COR-L47 (cell line): ENCODE measurements around the gene SHKBP1.
"Not testable (repeated sequence)": the region's sequence is repeated elsewhere in the genome, so short reads cannot be mapped to it uniquely, and the experiment has no call there.

Experiments used
- DNase-seq: peaks from one replicate; lab custom pipeline; 2025; lab: John Stamatoyannopoulos, UW

Gene SHKBP1

DNA sequence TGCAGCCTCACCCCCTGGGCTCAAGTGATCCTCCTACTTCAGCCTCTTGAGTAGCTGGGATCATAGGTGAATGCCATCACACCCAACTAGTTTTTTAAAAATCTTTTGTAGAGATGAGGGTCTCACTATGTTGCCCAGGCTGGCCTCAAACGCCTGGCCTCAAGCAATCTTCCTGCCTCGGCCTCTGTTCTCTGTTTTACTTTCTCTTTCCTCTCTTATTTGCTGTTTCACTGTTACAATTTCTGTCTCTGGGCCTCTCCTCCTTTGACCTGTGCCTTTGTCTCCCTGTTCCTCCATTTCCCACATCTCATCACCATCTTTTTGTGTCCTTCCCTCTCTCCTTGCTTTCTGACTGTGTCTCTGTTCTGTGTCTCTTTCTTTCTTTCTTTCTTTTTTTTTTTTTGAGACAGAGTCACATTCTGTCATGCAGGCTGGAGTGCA lies 9.3 kb downstream of the SHKBP1 start:
- DNase-seq: no peak

DNA sequence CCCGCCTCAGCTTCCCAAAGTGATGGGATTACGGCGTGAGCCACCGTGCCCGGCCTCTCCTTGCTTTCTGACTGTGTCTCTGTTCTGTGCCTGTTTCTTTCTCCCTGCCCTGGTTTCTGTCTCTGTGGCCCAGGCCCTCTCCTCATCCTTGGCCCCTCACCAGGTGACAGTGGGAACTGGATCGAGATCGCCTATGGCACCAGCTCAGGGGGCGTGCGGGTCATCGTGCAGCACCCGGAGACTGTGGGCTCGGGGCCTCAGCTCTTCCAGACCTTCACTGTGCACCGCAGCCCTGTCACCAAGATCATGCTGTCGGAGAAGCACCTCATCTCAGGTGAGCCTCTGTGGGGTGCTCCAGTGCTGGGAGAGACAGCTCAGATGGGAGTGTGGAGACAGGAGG lies 9.9 kb downstream of the SHKBP1 start:
- DNase-seq: no peak

DNA sequence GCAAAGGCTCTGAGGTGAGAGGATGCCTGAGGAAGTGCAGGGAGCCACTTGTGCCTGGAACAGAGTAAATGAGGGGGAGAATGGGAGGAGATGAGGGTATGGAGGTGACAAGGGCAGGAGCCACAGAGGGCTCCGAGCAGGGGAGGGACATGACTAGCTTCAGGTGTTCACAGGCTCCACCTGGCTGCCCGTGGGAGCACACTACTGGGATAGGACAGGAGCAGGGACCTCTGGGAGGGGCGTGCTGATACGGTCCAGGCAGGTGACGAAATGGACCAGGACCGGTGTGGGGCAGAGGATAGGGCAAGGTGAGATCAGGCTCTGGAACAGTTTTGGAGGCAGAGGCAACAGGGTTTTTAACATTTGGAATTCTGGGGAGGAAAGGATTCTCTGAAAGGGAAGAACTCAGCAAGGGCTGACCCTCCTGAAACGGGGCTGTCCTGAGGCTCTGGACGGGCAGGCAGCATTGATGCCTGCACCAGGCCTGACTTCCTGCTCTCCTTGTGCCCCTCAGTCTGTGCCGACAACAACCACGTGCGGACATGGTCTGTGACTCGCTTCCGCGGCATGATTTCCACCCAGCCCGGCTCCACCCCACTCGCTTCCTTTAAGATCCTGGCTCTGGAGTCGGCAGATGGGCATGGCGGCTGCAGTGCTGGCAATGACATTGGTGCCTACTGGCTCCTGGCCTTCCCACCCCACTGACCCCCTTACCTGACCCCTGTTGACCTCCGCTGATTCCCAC lies 11.6 kb downstream of the SHKBP1 start:
- DNase-seq: no peak

DNA sequence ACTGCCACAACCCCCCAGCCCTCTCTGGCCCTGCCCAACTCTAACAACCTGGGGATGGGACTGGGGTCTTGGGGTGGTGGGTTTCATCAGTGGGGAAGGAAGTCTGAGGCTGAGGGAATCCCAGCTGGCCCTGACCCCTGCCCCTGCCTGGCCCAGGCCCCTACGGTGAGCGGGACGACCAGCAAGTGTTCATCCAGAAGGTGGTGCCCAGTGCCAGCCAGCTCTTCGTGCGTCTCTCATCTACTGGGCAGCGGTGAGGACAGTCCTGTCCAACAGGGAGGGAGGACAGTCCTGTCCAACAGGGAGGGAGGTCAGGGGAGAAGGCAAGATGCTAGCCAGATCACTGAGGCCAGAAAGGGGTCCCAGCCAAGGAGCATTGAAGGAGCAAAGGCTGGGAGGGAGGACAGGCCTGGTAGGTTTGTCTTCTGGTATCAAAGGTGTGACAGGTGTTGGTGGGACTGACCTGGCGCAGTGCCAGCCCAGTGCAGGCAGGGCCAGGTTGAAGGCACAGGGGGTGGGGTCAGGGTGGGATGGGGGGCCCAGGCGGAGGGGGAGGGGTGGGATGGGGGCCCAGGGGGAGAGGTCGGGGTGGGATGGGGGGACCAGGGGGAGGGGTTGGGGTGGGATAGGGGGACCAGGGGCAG lies 12.4 kb downstream of the SHKBP1 start:
- no peak for DNase-seq

DNA sequence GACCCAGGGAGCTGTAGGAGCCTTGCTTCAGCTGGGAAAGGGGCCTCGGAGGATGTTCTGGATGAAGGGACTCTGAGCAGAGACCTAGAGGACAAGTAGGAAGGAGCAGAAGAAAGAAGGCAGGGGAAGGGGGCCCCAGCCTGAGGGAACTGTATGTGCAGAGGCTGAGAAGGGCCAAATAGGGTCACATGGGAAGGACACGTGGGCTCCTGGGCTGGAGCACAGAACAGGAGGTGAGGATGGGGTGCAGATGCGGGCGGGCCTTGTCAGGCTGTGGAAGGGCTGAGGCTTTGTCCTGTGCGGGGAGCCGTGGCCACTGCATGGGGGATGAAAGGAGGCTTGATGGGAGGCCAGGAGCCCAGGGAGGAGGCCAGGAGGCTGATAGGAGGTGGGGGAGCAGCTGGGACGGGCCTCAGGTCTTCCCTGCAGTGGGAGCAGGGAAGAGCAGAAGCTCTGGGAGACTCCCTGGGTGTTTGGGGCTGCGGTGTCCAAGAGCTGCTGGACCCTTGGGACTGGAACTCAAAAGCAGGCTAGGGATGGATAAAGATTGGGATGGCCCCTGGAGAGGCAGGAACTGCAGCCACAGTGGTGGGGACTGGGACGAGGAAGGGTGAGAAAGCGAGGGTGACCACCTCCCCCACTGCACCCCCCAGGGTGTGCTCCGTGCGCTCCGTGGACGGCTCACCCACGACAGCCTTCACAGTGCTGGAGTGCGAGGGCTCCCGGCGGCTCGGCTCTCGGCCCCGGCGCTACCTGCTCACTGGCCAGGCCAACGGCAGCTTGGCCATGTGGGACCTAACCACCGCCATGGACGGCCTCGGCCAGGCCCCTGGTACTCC lies 13.1 kb downstream of the SHKBP1 start:
- DNase-seq: no peak

DNA sequence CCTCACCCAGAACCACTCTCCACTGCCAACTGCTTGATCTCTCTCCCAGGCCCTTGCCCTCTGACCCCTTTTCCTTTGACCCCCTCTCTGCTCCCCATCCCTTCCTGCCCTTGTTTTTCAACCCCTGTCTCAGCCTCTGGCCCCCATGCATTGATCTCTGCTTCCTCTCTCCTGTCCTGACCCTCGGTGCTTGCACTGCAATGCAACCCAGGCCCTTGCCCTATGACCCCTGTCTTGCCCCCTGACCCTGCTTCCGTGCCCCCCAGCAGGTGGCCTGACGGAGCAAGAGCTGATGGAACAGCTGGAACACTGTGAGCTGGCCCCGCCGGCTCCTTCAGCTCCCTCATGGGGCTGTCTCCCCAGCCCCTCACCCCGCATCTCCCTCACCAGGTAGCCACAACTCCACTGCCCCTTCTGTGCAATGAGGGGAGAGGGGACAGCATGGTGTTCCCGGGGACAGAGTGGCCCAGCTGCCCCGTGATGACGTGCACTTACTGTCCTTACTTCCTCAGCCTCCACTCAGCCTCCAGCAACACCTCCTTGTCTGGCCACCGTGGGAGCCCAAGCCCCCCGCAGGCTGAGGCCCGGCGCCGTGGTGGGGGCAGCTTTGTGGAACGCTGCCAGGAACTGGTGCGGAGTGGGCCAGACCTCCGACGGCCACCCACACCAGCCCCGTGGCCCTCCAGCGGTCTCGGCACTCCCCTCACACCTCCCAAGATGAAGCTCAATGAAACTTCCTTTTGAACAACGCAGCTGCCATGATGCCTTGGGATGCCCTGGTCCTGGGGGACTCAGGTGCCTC lies 14.0 kb downstream of the SHKBP1 start:
- DNase-seq: no peak

DNA sequence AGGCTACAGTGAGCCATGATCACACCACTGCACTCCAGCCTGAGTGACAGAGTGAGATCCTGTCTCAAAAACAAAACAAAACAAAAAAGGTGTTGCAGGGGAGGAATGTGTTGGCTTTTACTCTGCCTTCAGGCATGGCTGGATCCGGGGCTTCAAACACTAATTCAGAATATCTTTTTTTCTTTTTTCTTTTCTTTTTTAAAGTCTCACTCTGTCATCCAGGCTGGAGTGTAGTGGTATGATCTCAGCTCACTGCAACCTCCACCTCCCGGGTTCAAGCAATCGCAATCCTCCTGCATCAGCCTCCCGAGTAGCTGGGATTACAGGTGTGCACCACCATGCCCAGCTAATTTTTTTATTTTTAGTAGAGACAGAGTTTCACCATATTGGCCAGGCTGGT lies 15.1 kb downstream of the SHKBP1 start:
- not testable (repeated sequence) for DNase-seq

DNA sequence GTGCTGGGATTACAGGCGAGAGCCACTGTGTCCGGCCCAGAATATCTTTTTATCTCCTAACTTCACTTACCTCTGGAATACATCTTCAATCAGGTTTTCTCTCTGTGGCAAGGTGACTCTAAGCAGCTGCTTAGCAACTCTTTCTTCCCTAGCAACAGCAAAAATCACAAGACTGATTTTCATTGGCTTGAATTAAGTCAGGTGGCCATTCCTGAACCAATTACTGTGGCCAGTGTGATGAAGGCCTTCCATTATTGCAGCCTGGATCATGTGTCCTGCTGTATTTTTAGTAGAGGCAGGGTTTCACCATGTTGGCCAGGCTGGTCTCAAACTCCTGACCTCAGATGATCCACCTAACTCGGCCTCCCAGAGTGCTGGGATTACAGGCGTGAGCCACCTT lies 15.5 kb downstream of the SHKBP1 start:
- peak; percentile 42 for DNase-seq

DNA sequence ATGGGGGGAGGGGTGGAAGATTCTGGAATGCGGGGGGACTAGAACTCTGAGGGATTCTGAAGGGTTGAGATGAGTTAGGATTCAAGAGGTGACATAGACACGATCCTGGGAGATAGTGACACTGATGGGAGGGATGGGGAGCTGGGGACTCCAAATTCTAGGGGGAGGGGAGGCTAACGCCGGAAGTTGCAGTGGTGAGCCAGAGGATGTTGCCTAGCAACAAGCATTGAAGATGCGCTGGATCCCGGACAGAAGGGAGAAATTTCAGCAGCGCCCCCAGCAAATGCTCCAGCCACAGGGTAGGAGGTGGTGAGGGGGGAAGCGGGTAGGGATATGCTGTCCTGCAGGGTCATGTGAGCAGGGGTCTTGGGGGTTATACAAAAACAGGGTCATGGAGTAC lies 17.6 kb downstream of the SHKBP1 start:
- DNase-seq: peak; percentile 40

DNA sequence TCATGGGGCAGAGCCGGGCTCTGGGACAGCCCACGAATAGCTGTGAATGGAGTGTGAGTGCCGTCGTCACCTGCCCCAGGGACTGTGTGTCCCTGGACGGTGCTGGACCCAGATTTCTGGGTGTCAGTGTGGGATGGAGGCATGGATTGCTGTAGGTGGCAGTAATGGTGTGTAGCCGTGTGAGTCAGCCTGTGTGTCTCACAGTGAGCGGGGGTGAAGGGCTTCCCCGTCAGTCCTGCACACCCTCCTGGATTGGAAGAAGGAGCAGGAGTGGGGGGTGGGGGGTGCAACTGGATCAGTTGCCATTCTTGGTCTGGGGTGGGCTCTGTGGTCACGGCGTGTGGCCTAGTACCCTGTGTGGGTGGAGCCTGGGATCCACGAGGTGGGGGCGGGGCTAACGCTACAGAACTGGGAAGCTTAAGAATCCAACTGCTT lies 18.0 kb downstream of the SHKBP1 start:
- DNase-seq: no peak

DNA sequence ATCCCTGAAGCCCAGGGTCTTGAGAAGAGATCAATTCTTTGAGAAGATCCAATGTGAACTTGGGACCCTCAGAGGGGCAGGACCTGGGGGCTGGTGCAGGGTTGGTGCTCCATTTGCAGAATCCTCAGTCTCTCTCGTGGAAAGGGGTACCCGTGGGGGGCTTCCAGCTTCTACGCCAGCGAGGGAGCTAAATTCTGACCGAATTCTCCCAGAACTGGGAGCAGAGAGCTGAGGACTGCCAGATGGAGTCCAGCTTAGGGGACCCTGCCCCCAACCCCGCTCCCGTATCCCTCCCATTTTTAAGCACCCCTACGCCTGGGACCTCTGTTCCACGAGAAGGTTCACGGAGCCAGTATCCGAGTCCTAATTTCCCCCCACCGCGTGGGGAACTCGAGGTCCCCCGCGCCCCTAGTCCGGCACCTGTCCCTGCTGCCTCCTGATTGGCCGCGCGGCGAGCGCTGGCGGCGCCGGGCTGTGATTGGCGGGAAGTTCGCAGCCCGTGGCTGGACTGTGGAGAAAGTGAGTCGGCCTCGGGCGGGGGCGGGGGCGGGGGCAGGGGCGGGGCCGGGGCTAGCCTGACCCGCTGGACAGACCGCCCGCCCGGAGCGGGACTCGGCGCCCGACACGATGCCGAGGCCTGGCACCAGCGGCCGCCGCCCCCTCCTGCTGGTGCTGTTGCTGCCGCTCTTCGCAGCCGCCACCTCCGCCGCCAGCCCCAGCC lies 20.1 kb downstream of the SHKBP1 start:
- no peak for DNase-seq

DNA sequence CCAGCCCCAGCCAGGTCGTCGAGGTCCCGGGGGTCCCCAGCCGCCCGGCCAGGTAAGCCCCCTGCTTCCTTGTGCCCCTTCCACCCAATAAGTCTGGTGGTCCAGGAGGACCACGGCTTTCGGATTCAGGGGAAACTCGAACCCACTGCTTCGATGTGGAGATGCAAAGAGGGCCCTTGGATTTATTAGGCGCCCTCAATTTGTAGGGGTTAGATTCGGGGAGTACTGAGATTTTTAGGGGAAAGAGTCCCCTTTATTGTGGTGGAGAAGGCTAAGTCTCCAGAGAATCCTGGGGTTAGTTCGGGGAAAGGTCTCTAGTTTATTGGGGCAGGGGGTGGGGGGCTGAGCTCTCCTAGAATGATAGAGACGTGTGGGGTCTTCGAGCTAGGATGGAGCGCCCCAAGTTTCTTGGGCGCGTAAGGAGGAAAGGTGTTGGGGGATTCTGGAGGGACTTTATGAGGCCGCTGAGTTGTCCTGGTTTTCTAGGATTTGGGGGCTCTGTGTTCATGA lies 20.7 kb downstream of the SHKBP1 start:
- no peak for DNase-seq

DNA sequence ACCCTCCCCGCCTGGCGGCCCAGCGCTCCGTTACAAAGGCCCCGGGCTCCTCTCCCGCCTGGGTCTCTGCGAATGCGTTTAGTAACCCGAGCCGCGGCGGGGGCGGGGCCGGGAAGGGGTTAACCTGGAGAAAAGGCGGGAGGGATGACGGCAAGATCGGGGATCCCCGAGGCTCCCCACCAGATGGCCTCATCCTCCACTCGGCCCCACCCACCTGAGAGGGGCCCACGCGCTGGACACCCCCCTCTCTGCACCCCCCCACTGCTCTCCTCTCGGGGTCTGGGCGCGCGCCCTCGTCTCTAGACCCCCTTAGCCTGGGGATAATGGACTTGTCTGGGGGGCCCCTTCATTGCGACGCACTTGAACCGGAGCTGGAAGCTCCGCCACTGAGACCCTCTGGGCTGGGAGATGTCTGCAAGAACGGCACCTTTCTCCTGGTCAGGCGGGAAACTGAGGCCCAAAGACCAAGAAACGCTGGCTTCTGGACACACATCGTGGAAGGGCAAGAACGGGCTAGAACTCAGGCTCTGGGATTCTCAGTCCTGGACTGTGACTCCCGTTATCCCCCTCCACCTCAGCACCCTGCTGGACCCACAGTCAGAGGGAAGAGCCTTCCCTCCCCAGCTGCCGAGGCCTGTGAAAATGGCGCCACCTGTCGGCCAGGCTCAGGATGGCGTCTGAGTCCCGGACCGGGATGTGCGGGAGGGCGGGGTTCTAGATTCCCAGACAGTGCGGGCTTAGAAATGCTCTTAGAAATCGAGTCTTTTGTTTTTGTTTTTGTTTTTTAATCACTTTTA lies 21.6 kb downstream of the SHKBP1 start:
- DNase-seq: peak; percentile 62

DNA sequence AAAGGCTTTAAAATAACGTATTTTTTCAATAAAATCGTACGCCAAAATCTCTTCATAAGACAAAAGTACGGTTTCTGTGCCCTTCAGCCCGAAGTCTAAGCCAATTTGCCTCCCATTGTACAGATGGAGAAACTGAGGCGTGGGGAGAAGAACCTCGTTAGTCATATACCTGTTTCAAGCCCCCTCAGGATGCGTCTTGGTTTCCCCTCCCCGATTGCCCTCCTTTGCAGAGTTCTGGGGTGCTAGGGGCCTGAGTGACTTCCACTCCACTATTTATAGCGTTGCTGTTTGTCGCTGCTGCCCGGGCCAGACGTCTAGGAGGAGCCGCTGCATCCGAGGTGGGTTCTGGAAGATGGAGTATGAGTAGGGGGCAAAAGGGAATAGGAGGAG lies 22.2 kb downstream of the SHKBP1 start:
- DNase-seq: no peak

DNA sequence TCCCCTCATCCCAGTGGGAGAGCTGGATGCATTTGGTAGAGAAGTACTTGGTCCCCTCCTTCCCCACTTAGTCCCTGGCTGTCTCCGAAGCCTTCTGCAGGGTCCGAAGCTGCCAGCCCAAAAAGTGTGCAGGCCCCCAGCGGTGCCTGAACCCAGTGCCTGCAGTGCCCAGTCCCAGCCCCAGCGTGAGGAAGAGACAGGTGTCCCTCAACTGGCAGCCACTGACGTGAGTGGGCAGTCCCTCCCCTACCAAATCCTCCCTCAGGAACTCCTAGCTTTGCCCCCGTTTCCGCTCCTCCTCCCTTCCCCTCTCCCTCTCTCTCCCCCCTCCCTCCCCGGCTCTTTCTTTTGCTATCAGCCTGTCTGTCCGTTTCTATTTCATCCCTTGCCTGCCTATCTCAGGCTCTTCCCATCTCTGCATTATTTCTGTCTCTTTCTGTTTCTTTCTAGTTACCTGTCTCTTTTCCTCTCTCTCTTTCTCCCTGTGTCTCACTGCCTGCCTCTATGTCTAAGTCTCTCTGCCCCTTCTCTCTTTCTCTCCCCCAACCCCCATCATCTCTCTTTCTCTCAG lies 22.7 kb downstream of the SHKBP1 start:
- DNase-seq: no peak

DNA sequence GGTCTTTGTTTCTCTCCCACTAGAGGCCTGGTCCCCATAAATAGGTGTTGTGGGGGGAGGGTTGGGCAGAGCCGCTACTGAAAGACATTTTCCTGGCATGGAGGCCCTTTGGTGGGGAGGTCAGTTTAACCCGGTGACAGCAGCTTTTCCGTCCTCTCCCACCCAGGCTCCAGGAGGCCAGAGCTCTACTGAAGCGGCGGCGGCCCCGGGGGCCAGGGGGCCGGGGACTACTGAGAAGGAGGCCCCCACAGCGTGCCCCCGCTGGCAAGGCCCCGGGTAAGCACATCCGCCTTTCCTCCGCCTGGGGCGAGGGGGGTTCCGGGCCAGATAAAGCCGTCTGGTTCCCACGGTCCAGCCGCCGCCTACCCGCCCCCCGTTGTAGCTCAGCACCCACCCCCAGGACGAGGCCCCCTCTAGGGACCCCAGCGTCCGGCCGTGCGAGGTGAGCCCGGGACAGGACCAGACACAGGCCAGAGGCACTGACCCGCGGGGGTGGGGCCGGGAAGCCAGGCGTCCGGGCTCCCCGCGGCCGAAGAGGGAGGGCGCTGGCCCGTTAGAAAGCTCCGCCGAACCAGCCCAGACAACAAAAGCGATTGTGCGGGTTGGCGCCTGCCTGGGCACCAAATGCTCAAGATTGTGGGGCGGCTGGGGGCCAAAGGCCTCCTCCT lies 23.4 kb downstream of the SHKBP1 start:
- no peak for DNase-seq

DNA sequence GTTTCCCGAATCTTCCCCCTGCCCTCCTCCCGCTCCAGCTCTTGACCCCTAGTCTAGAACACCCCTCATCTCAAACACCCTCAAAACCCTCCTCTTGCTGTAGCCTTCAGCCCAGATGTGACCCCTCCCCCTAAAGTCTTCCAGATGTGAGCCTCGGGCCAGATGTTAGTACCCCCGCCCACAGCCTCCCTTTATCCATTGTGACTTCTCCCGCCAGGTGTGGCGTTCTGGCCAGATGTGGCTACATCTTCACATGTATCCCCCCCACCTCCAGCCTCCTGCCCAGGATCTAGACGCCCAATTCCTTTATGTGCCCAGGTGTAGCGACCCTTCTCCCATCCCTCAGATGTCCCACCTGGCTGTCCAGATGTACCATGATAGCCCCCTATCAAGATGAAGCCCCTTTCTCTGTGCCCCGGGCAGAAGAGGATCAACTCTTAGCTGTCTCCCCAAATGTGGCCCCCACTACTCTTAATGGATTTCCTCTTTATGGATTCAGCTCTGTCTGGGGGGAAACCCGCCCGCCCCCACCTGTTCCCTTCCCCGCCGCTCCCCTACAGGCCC lies 24.0 kb downstream of the SHKBP1 start:
- no peak for DNase-seq

DNA sequence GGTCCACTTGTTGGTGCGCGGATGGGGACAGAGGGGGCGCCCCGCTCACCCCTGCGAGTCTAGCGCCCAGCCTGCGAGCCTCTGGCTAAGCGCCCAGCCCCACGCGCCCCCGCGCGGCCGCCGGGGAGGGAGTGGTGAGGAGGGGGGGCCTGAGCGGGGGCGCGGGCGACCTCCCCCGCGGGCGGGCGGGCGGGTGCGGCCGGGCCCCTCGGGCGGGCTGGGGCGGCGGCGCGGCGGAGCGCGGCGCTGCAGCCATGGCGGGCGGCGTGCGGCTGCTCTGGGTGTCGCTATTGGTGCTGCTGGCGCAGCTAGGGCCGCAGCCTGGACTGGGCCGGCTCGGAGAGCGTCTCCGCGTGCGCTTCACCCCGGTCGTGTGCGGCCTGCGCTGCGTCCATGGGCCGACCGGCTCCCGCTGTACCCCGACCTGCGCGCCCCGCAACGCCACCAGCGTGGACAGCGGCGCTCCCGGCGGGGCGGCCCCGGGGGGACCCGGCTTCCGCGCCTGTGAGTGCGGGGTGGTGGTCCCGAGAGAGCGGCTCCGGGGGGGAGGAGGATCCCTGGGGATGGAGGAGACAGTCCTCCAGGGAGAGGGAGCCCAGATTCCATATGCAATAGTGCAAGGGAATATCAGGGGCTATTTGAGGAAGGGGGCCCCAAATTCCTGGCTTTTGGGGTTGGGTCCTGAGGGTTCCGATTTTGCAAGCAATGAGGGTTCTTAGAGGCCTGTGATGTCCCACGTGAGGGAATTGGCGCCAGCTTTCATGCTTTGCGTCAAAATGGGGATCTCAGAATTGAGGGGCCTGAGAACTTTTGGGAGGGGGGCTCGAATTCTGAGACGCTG lies 24.7 kb downstream of the SHKBP1 start, which contains the start of gene LTBP4:
TSS of gene LTBP4 (plus strand) at position 236 of the 841 bp plus-strand sequence. CDS start at position 255, 19 bp downstream.
- DNase-seq: no peak
